ENCODE measurements around the gene HPRT1.

DNA sequence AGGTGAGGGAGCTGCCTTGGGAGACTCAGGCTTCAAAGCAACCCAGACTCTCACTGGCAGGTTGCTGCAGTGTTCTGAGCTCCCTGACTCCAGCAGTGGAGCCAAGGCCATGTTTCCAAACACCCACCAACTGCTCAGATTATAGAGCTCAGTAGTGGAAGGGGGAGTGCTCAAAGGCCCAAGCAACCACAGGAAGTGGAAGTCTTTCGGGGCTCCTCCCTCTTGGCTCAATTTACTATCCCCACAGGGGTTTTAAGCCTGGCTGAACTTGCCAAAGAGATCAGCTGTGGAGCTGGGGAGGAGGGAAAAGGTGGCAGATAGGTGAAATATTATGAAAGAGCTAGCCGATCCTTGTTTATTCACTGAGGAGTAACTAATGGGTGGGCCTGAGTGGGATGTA lies 82.5 kb downstream of the HPRT1 start:
- no peak for TF ChIP-seq POLR2A (IDR thresholded peaks at IDR 0.05; ENCODE audit: low read length)
- TF ChIP-seq GATA1 (IDR thresholded peaks at IDR 0.05; ENCODE audit: low read depth, low read length) = no peak

All from erythroblast (primary cell).